ENCODE data around the gene FMNL3.
A peak's percentile ranks its signal among the peaks of the same experiment; 100 is the strongest.
"Not testable (repeated sequence)": the region's sequence is repeated elsewhere in the genome, so short reads cannot be mapped to it uniquely, and the experiment has no call there.

FMNL3 gene

GRCh38 chr12:49716553-49716952 is 9.3 kb upstream of the FMNL3 start:
- DNase-seq, result no peak
- intact Hi-C loops (cut with DNase I), result no loop called here

- DNase-seq; intact Hi-C loops (cut with DNase I): not testable (repeated sequence)
Measured at GRCh38 chr12:49713952-49714351, 6.7 kb upstream of the FMNL3 start.

- intact Hi-C loops (cut with DNase I), result loop anchor here (5.0 kb wide), 1 partner anchor 33 kb away; the partner anchor contains the start of gene TMBIM6
- no peak for DNase-seq
Measured at GRCh38 chr12:49708851-49709250, 1.6 kb upstream of the FMNL3 start.

GRCh38 chr12:49707812-49708147 is 575 bp upstream of the FMNL3 start:
- DNase-seq, result no peak
- intact Hi-C loops (cut with DNase I), result loop anchor here (1.0 to 5.0 kb wide), 3 partner anchors 34 to 63 kb away; partner anchors contain the start of gene TMBIM6

- intact Hi-C loops (cut with DNase I), result loop anchor here (1.0 to 5.0 kb wide), 3 partner anchors 33 to 62 kb away; partner anchors contain the start of gene TMBIM6
- DNase-seq, result peak; percentile 13 to 91 (median 48)
Measured at GRCh38 chr12:49706351-49707127, 666 bp downstream of the FMNL3 start.

- peak in 6 of 10 donors; percentile 12 to 80 (median 22) for DNase-seq
- intact Hi-C loops (cut with DNase I), result loop anchor here (5.0 kb wide), 1 partner anchor 37 kb away; the partner anchor contains the start of gene TMBIM6
Measured at GRCh38 chr12:49705479-49706134, 1.6 kb downstream of the FMNL3 start.

- intact Hi-C loops (cut with DNase I), result no loop called here
- no peak for DNase-seq
Measured at GRCh38 chr12:49703647-49704137, 3.5 kb downstream of the FMNL3 start.

- intact Hi-C loops (cut with DNase I), result no loop called here
- DNase-seq, result no peak
Measured at GRCh38 chr12:49702676-49703215, 4.5 kb downstream of the FMNL3 start.

- intact Hi-C loops (cut with DNase I), result no loop called here
- DNase-seq, result no peak
Measured at GRCh38 chr12:49702009-49702408, 5.2 kb downstream of the FMNL3 start.

GRCh38 chr12:49698619-49699545 is 8.3 kb downstream of the FMNL3 start:
- no peak for DNase-seq
- intact Hi-C loops (cut with DNase I), result no loop called here

GRCh38 chr12:49697808-49698207 is 9.4 kb downstream of the FMNL3 start:
- intact Hi-C loops (cut with DNase I), result no loop called here
- no peak for DNase-seq

- intact Hi-C loops (cut with DNase I), result no loop called here
- DNase-seq, result no peak
Measured at GRCh38 chr12:49696723-49697122, 10.5 kb downstream of the FMNL3 start.

- DNase-seq, result no peak
- intact Hi-C loops (cut with DNase I), result no loop called here
Measured at GRCh38 chr12:49693931-49694444, 13.2 kb downstream of the FMNL3 start.

GRCh38 chr12:49692851-49693250 is 14.4 kb downstream of the FMNL3 start:
- DNase-seq, result no peak
- intact Hi-C loops (cut with DNase I), result no loop called here

GRCh38 chr12:49689785-49690184 is 17.4 kb downstream of the FMNL3 start:
- intact Hi-C loops (cut with DNase I), result no loop called here

GRCh38 chr12:49689237-49689636 is 18.0 kb downstream of the FMNL3 start:
- intact Hi-C loops (cut with DNase I), result no loop called here
- no peak for DNase-seq

More at GRCh38 chr12:49689785-49690184, 17.4 kb downstream of the FMNL3 start:
- no peak for DNase-seq

- DNase-seq, result no peak
- intact Hi-C loops (cut with DNase I), result no loop called here
Measured at GRCh38 chr12:49687941-49688340, 19.3 kb downstream of the FMNL3 start.

GRCh38 chr12:49684310-49684854 is 22.8 kb downstream of the FMNL3 start:
- intact Hi-C loops (cut with DNase I), result no loop called here
- DNase-seq, result no peak

- DNase-seq, result no peak
- intact Hi-C loops (cut with DNase I), result no loop called here
Measured at GRCh38 chr12:49683599-49684309, 23.5 kb downstream of the FMNL3 start.
